HEK293 (cell line): ENCODE measurements around the gene TMED3.

Experiments used
- CTCF ChIA-PET: fragments of 350-600 bp; formaldehyde crosslinking; extraction: SDS; loops from one replicate; lab custom pipeline; 2021; ENCODE audit warnings: antibody characterized with exemption; lab: Yijun Ruan, JAX
- POLR2A ChIA-PET: fragments of 300-600 bp; formaldehyde crosslinking; extraction: SDS; loops from one replicate; lab custom pipeline; 2020; ENCODE audit warnings: antibody characterized with exemption, inconsistent platforms; lab: Yijun Ruan, JAX
- H3K27ac ChIP-seq: fragments of 200-500 bp; sonication (Bioruptor generic); 2 replicates; pipeline ENCODE4 v1.5.1; 2014; ENCODE audit warnings: low read depth, low read length, control low read depth, inconsistent platforms; ENCODE audit errors: extremely low read depth
- H3K36me3 ChIP-seq, 2 experiments: fragments of 200-500 bp in 1 of 2; sonication (Bioruptor generic) in 1 of 2; 1 replicate in 1 of 2; 2 replicates in 1 of 2; pipeline ENCODE4 v1.5.1; 2014 to 2017; ENCODE audit warnings: inconsistent platforms in 2 of 2, low read length in 2 of 2; ENCODE audit not compliant: control insufficient read depth in 2 of 2, insufficient read depth in 1 of 2
- H3K4me1 ChIP-seq: fragments of 200-500 bp; sonication (Bioruptor generic); 2 replicates; pipeline ENCODE4 v1.5.1; 2014; ENCODE audit warnings: mild to moderate bottlenecking, low read length, inconsistent platforms; ENCODE audit not compliant: control insufficient read depth, insufficient read depth
- H3K4me3 ChIP-seq: 2 replicates; pipeline ENCODE4 v1.5.1; 2011; ENCODE audit warnings: low read depth, mild to moderate bottlenecking, control low read depth, low read length, moderate library complexity
- H3K9me3 ChIP-seq: fragments of 200-500 bp; sonication (Bioruptor generic); 2 replicates; pipeline ENCODE4 v1.5.1; 2014; ENCODE audit warnings: low read depth, low read length, inconsistent platforms; ENCODE audit not compliant: control insufficient read depth, insufficient read depth
- FEZF1 ChIP-seq: fragments of 450-650 bp; formaldehyde crosslinking; IDR thresholded peaks from 2 replicates; pipeline ENCODE4 v1.5.1; 2016; ENCODE audit warnings: missing biosample characterization, missing genetic modification characterization
- HOXD13 ChIP-seq: sonication (generic); formaldehyde crosslinking; IDR thresholded peaks from 2 replicates; pipeline ENCODE4 v1.8.0; 2022; ENCODE audit warnings: missing genetic modification reagents, borderline replicate concordance
- ZBTB1 ChIP-seq: fragments of 450-650 bp; formaldehyde crosslinking; IDR thresholded peaks from 2 replicates; pipeline ENCODE4 v1.5.1; 2016; ENCODE audit warnings: missing biosample characterization, missing genetic modification characterization
- ZBTB11 ChIP-seq: fragments of 450-650 bp; formaldehyde crosslinking; conservative IDR thresholded peaks from 2 replicates; pipeline ENCODE4 v1.5.1; 2016; ENCODE audit warnings: low read depth, missing biosample characterization, missing genetic modification characterization
- ZBTB7A ChIP-seq: fragments of 450-650 bp; formaldehyde crosslinking; IDR thresholded peaks from 2 replicates; pipeline ENCODE4 v1.5.1; 2016; ENCODE audit warnings: low read depth, missing biosample characterization, missing genetic modification characterization
- ZFP37 ChIP-seq: fragments of 450-650 bp; formaldehyde crosslinking; IDR thresholded peaks from 2 replicates; pipeline ENCODE4 v1.5.1; 2016; ENCODE audit warnings: missing biosample characterization, missing genetic modification characterization
- ZNF214 ChIP-seq: fragments of 450-650 bp; formaldehyde crosslinking; IDR thresholded peaks from 2 replicates; pipeline ENCODE4 v1.5.1; 2017; ENCODE audit warnings: missing biosample characterization, mild to moderate bottlenecking, missing genetic modification characterization, borderline replicate concordance
- ZNF221 ChIP-seq: fragments of 450-650 bp; formaldehyde crosslinking; IDR thresholded peaks from 2 replicates; pipeline ENCODE4 v1.5.1; 2017; ENCODE audit warnings: missing biosample characterization, missing genetic modification characterization, borderline replicate concordance
- ZNF488 ChIP-seq: fragments of 450-650 bp; formaldehyde crosslinking; IDR thresholded peaks from 2 replicates; pipeline ENCODE4 v1.5.1; 2016; ENCODE audit warnings: missing biosample characterization, missing genetic modification characterization
- ZNF518A ChIP-seq: fragments of 450-650 bp; formaldehyde crosslinking; conservative IDR thresholded peaks from 2 replicates; pipeline ENCODE4 v1.5.1; 2016; ENCODE audit warnings: low read depth, missing biosample characterization, missing genetic modification characterization
- ZNF654 ChIP-seq: fragments of 450-650 bp; formaldehyde crosslinking; IDR thresholded peaks from 2 replicates; pipeline ENCODE4 v1.5.1; 2016; ENCODE audit warnings: low read depth, missing biosample characterization, missing genetic modification characterization
- ZNF660 ChIP-seq: fragments of 450-650 bp; IDR thresholded peaks from 2 replicates; pipeline ENCODE4 v1.5.1; 2018; ENCODE audit warnings: missing biosample characterization, mild to moderate bottlenecking, missing genetic modification characterization
- ZNF76 ChIP-seq: fragments of 450-650 bp; formaldehyde crosslinking; IDR thresholded peaks from 2 replicates; pipeline ENCODE4; 2016; ENCODE audit warnings: low read depth, missing biosample characterization, missing genetic modification characterization, borderline replicate concordance
- ZSCAN4 ChIP-seq: fragments of 450-650 bp; formaldehyde crosslinking; IDR thresholded peaks from 2 replicates; pipeline ENCODE4 v1.5.1; 2017; ENCODE audit warnings: missing biosample characterization, missing genetic modification characterization
- TF ChIP-seq, protein P1 (sequence below): fragments of 450-650 bp; formaldehyde crosslinking; IDR thresholded peaks from 2 replicates; pipeline ENCODE4 v1.5.1; 2016; ENCODE audit warnings: missing biosample characterization, missing genetic modification characterization, low read depth

Gene TMED3

GRCh38 chr15:79321876-79322275 is 11.0 kb downstream of the TMED3 start (continued):
- TF ChIP-seq, protein P1, sequence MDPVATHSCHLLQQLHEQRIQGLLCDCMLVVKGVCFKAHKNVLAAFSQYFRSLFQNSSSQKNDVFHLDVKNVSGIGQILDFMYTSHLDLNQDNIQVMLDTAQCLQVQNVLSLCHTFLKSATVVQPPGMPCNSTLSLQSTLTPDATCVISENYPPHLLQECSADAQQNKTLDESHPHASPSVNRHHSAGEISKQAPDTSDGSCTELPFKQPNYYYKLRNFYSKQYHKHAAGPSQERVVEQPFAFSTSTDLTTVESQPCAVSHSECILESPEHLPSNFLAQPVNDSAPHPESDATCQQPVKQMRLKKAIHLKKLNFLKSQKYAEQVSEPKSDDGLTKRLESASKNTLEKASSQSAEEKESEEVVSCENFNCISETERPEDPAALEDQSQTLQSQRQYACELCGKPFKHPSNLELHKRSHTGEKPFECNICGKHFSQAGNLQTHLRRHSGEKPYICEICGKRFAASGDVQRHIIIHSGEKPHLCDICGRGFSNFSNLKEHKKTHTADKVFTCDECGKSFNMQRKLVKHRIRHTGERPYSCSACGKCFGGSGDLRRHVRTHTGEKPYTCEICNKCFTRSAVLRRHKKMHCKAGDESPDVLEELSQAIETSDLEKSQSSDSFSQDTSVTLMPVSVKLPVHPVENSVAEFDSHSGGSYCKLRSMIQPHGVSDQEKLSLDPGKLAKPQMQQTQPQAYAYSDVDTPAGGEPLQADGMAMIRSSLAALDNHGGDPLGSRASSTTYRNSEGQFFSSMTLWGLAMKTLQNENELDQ (tag by site-specific recombination), result no peak
- TF ChIP-seq ZNF488 (tag by site-specific recombination) (no peak), ZSCAN4 (no peak), ZBTB7A (tag by site-specific recombination) (no peak)
- TF ChIP-seq, all 188 proteins: peak for 0

DNA sequence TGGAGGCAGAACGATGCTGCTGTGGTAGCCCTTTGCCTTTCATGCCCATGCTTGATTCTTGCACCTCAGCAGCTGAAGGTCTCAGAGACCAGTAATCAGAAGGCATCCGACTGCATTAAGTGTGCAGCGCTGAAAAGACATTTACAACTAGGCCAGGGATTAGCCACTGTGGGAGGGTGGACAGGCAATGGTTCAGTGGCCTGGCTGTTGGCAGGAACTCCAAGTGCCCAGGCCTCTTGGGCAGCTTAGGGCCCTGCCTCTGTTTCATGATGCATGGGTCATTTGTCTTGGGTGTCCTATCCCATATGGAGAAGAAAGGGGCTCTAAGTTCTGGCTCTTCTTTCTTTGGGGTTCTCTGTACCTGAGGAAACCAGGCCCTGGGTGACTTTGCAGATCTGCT is 11.4 kb downstream of the TMED3 start:
- H3K27ac ChIP-seq, result no peak overlapping the region
- H3K36me3 ChIP-seq, result peaks cover 12 to 66% of the 10 kb centered on the region in 2 experiments
- H3K9me3 ChIP-seq, result no peaks in the 10 kb centered on the region
- POLR2A ChIA-PET, result no interaction called here
- no peaks in the 10 kb centered on the region for H3K4me1 ChIP-seq
- TF ChIP-seq ZNF221 (tag by site-specific recombination), result no peak
- TF ChIP-seq ZNF660 (tag by site-specific recombination), result no peak
- no peak for TF ChIP-seq ZNF76
- TF ChIP-seq ZFP37, result no peak
- no peak for TF ChIP-seq ZBTB11 (tag by site-specific recombination)
- TF ChIP-seq ZNF518A (tag by site-specific recombination), result no peak
- TF ChIP-seq ZBTB1 (tag by site-specific recombination), result no peak
- no peak for TF ChIP-seq ZNF654 (tag by site-specific recombination)
- no peak for TF ChIP-seq HOXD13 (CRISPR knock-in tag)
- TF ChIP-seq, protein P1 (tag by site-specific recombination), result no peak
- no peak for TF ChIP-seq FEZF1 (tag by site-specific recombination)
- TF ChIP-seq ZNF214 (tag by site-specific recombination), result no peak
- TF ChIP-seq, all 188 proteins: peak for 0
- CTCF ChIA-PET, result no interaction called here
- H3K4me3 ChIP-seq, result no peak overlapping the region
